Loucy (cell line): ENCODE data around the gene CXCR1.

Experiments
- H2AFZ ChIP-seq: fragments of 200-600 bp; sonication (generic); 2 replicates; pipeline ENCODE4 v1.6.0; 2016; ENCODE audit warnings: antibody characterized with exemption, mild to moderate bottlenecking, low read length, moderate library complexity
- H3F3A ChIP-seq: fragments of 200-600 bp; 2 replicates; pipeline ENCODE4 v1.6.0; 2016; ENCODE audit warnings: antibody characterized with exemption, low read depth, mild to moderate bottlenecking
- H3K27me3 ChIP-seq: fragments of 200-600 bp; sonication (generic); 2 replicates; pipeline ENCODE4 v1.6.1; 2014; ENCODE audit warnings: low read length, mild to moderate bottlenecking; ENCODE audit not compliant: insufficient read depth, poor library complexity, severe bottlenecking
- H3K36me3 ChIP-seq: fragments of 200-600 bp; sonication (generic); 2 replicates; pipeline ENCODE4 v1.6.1; 2016; ENCODE audit warnings: low read length; ENCODE audit not compliant: insufficient read depth
- H3K4me1 ChIP-seq: fragments of 200-600 bp; sonication (generic); 2 replicates; pipeline ENCODE4 v1.5.1; 2014; ENCODE audit warnings: low read length, mild to moderate bottlenecking; ENCODE audit not compliant: insufficient read depth, poor library complexity, severe bottlenecking
- H3K4me2 ChIP-seq: fragments of 200-600 bp; sonication (generic); 2 replicates; pipeline ENCODE4 v1.6.0; 2014; ENCODE audit warnings: antibody characterized with exemption, low read length, low read depth, mild to moderate bottlenecking; ENCODE audit not compliant: poor library complexity, severe bottlenecking
- H3K4me3 ChIP-seq: fragments of 200-600 bp; sonication (generic); 2 replicates; pipeline ENCODE4 v1.5.1; 2014; ENCODE audit warnings: low read length, mild to moderate bottlenecking, mixed read lengths; ENCODE audit not compliant: poor library complexity, severe bottlenecking
- H3K79me2 ChIP-seq: fragments of 200-600 bp; sonication (generic); 2 replicates; pipeline ENCODE4 v1.6.1; 2014; ENCODE audit warnings: low read length; ENCODE audit not compliant: insufficient read depth
- H3K9ac ChIP-seq: fragments of 200-600 bp; sonication (generic); 2 replicates; pipeline ENCODE4 v1.6.0; 2014; ENCODE audit warnings: mild to moderate bottlenecking, low read depth, low read length, moderate library complexity; ENCODE audit not compliant: poor library complexity, severe bottlenecking
- H3K9me2 ChIP-seq: fragments of 200-600 bp; sonication (generic); replicated peaks from 2 replicates; pipeline ENCODE4 v1.6.1; 2016; ENCODE audit warnings: low read depth, low read length, mixed read lengths
- H3K9me3 ChIP-seq: fragments of 200-600 bp; sonication (generic); 2 replicates; pipeline ENCODE4 v1.6.1; 2014; ENCODE audit warnings: mild to moderate bottlenecking, antibody characterized with exemption, low read length, low read depth; ENCODE audit not compliant: insufficient read depth
- H4K20me1 ChIP-seq: fragments of 200-600 bp; sonication (generic); 2 replicates; pipeline ENCODE4 v1.6.0; 2014; ENCODE audit warnings: antibody characterized with exemption, low read length, mild to moderate bottlenecking; ENCODE audit not compliant: insufficient read depth, poor library complexity, severe bottlenecking
- CTCF ChIP-seq: fragments of 200-600 bp; sonication (generic); conservative IDR thresholded peaks from 2 replicates; pipeline ENCODE4 v1.5.1; 2014; ENCODE audit warnings: mild to moderate bottlenecking, antibody characterized with exemption, low read length
- EZH2phosphoT487 ChIP-seq: fragments of 200-600 bp; IDR thresholded peaks from 2 replicates; pipeline ENCODE4 v1.6.1; 2018; ENCODE audit warnings: antibody characterized with exemption, mild to moderate bottlenecking, moderate library complexity, borderline replicate concordance

CXCR1 gene

GRCh38 chr2:218149848-218150440 is 16.8 kb downstream of the CXCR1 start:
- no peak overlapping the region for H3K4me3 ChIP-seq
- no peak overlapping the region for H3K4me2 ChIP-seq
- H3K27me3 ChIP-seq = peaks cover 4% of the 10 kb centered on the region
- H3K9me2 ChIP-seq = no peaks in the 10 kb centered on the region
- H3K9me3 ChIP-seq = no peaks in the 10 kb centered on the region
- no peaks in the 10 kb centered on the region for H3K79me2 ChIP-seq
- H4K20me1 ChIP-seq = no peaks in the 10 kb centered on the region
- no peak overlapping the region for H2AFZ ChIP-seq
- TF ChIP-seq CTCF = no peak
- TF ChIP-seq EZH2phosphoT487 = no peak
- H3F3A ChIP-seq = no peaks in the 10 kb centered on the region
- no peaks in the 10 kb centered on the region for H3K36me3 ChIP-seq
- no peak overlapping the region for H3K9ac ChIP-seq
- no peaks in the 10 kb centered on the region for H3K4me1 ChIP-seq

- Histone ChIP-seq H3K9me3 (no peaks in the 10 kb centered on the region), H3K9ac (no peak overlapping the region), H2AFZ (no peak overlapping the region), H3K9me2 (no peaks in the 10 kb centered on the region), H3F3A (no peaks in the 10 kb centered on the region), H3K79me2 (no peaks in the 10 kb centered on the region), H4K20me1 (no peaks in the 10 kb centered on the region), H3K36me3 (no peaks in the 10 kb centered on the region), H3K27me3 (no peaks in the 10 kb centered on the region), H3K4me2 (no peak overlapping the region), H3K4me3 (no peak overlapping the region), H3K4me1 (no peaks in the 10 kb centered on the region)
- no peak for TF ChIP-seq EZH2phosphoT487
- TF ChIP-seq CTCF = no peak
Observed at GRCh38 chr2:218149098-218149497, 17.7 kb downstream of the CXCR1 start.

- TF ChIP-seq CTCF = no peak
- no peak for TF ChIP-seq EZH2phosphoT487
- Histone ChIP-seq H3K4me1 (no peaks in the 10 kb centered on the region), H4K20me1 (no peaks in the 10 kb centered on the region), H3K9me2 (no peaks in the 10 kb centered on the region), H3F3A (no peaks in the 10 kb centered on the region), H2AFZ (no peak overlapping the region), H3K9me3 (no peaks in the 10 kb centered on the region), H3K4me3 (no peak overlapping the region), H3K27me3 (no peaks in the 10 kb centered on the region), H3K4me2 (no peak overlapping the region), H3K79me2 (no peaks in the 10 kb centered on the region), H3K9ac (no peak overlapping the region), H3K36me3 (no peaks in the 10 kb centered on the region)
Observed at GRCh38 chr2:218146056-218146455, 20.7 kb downstream of the CXCR1 start.
